ENCODE data around the gene SPON1. TPM values are rescaled to one million over a fixed set of nuclear protein-coding genes. Genes with fewer than 3 reads are reported as not detected.

Gene SPON1
- total RNA-seq, 4 donors from 2014 or later = 80.2 to 141 (median 103) TPM

- TF ChIP-seq, protein P1, sequence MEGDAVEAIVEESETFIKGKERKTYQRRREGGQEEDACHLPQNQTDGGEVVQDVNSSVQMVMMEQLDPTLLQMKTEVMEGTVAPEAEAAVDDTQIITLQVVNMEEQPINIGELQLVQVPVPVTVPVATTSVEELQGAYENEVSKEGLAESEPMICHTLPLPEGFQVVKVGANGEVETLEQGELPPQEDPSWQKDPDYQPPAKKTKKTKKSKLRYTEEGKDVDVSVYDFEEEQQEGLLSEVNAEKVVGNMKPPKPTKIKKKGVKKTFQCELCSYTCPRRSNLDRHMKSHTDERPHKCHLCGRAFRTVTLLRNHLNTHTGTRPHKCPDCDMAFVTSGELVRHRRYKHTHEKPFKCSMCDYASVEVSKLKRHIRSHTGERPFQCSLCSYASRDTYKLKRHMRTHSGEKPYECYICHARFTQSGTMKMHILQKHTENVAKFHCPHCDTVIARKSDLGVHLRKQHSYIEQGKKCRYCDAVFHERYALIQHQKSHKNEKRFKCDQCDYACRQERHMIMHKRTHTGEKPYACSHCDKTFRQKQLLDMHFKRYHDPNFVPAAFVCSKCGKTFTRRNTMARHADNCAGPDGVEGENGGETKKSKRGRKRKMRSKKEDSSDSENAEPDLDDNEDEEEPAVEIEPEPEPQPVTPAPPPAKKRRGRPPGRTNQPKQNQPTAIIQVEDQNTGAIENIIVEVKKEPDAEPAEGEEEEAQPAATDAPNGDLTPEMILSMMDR (IDR thresholded peaks at IDR 0.05) = no peak
- DNase-seq (ENCODE audit: low spot score) = no peak
- no peak for ATAC-seq (ENCODE audit: low FRiP score)
These were observed 348.2 kb downstream of the SPON1 start for GRCh38 chr11:14310679-14311078.

DNA sequence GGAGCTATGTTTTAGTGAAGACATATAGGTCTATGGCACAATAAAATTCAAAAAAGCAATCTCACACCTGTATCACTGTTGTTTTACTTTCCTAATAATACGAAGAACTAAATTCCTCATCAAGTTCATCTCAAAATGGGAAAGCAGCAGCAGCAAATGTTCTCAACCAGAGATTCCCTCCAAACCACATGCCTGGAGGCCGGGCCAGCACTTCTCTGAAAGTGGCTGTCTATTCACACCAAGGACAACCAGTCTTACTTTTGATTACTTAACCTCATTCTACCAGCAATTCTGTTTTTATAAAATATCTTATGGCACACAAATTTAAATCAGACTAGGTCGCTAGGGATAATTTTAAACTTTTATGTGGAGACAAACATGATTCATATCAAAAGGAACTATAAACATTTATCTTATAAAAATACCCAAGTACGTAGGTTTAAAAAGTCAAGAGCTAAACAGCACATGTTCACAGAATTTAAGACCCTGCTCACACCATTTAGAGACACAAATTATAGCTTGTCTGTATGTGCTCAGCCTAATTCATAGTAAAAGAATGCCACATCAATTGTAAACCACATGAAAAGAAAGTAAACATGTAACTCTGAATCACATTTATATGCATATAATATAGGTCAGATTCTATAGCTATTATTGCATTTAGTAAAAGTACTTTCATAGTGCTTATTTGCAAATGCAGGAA lies 350.4 kb downstream of the SPON1 start:
- TF ChIP-seq, protein P1 (IDR thresholded peaks at IDR 0.05) = no peak
- ATAC-seq (ENCODE audit: low FRiP score) (no peak), DNase-seq (ENCODE audit: low spot score) (no peak)

DNA sequence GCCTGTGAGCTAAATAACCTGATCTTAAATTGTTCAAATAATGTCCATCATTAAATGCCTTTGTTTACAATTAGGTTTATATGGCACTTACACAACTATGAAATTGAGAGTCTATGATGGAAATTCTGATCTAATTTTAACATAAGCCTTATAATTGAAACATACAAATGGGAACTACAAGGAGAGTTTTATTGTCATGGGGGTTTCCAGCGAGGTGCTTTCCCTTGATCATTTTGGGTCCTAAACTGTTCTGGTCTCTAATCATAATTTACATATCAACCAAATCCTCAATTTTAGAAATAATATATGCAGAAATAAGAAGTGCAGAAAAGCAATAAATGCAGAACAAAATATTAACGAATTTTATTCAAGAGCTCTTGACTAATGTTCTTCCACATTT lies 351.6 kb downstream of the SPON1 start:
- ATAC-seq (ENCODE audit: low FRiP score) = no peak
- no peak for DNase-seq (ENCODE audit: low spot score)
- TF ChIP-seq, protein P1 (IDR thresholded peaks at IDR 0.05) = no peak

GRCh38 chr11:14315130-14315529 lies 352.6 kb downstream of the SPON1 start:
- TF ChIP-seq, protein P1 (IDR thresholded peaks at IDR 0.05) = no peak
- DNase-seq (ENCODE audit: low spot score) = no peak
- no peak for ATAC-seq (ENCODE audit: low FRiP score)

Small RNA genes lying within 50 kb of the gene (small RNA-seq; reads per million reads assigned to genes)
- not detected for gene RNA5SP332
